HG03520 (cell line): Measurements from ENCODE around the gene TMEM255B.
"Not testable (repeated sequence)": the region's sequence is repeated elsewhere in the genome, so short reads cannot be mapped to it uniquely, and the experiment has no call there.

ENCODE experiments used
- ATAC-seq: cut with Tn5 transposase; IDR thresholded peaks from one replicate; pipeline ENCODE4 v1.9.1; 2021; ENCODE audit warnings: mild to moderate bottlenecking, moderate library complexity; ENCODE audit not compliant: unreplicated experiment

TMEM255B gene

GRCh38 chr13:113734099-113734825, 24.8 kb upstream of the TMEM255B start:
- no peak for ATAC-seq

- ATAC-seq, result no peak
These were observed 24.2 kb upstream of the TMEM255B start for GRCh38 chr13:113734826-113735125.

GRCh38 chr13:113735194-113735593, 23.8 kb upstream of the TMEM255B start:
- ATAC-seq, result no peak

- no peak for ATAC-seq
These were observed 23.3 kb upstream of the TMEM255B start for GRCh38 chr13:113735750-113736149.

- no peak for ATAC-seq
These were observed 22.7 kb upstream of the TMEM255B start for GRCh38 chr13:113736258-113736731.

GRCh38 chr13:113737803-113738202, 21.2 kb upstream of the TMEM255B start:
- no peak for ATAC-seq

- no peak for ATAC-seq
These were observed 19.3 kb upstream of the TMEM255B start for GRCh38 chr13:113739527-113740285.

- no peak for ATAC-seq
These were observed 18.8 kb upstream of the TMEM255B start for GRCh38 chr13:113740286-113740556.

GRCh38 chr13:113740661-113741060, 18.4 kb upstream of the TMEM255B start:
- ATAC-seq, result no peak

- ATAC-seq, result no peak
These were observed 17.8 kb upstream of the TMEM255B start for GRCh38 chr13:113741191-113741668.

- ATAC-seq, result no peak
These were observed 17.0 kb upstream of the TMEM255B start for GRCh38 chr13:113742000-113742441.

- no peak for ATAC-seq
These were observed 16.4 kb upstream of the TMEM255B start for GRCh38 chr13:113742445-113743120.

GRCh38 chr13:113743366-113744195, 15.4 kb upstream of the TMEM255B start:
- ATAC-seq, result no peak

- ATAC-seq, result no peak
These were observed 14.6 kb upstream of the TMEM255B start for GRCh38 chr13:113744197-113745000.

GRCh38 chr13:113745059-113745458, 14.0 kb upstream of the TMEM255B start:
- ATAC-seq, result no peak

GRCh38 chr13:113745500-113746142, 13.4 kb upstream of the TMEM255B start:
- ATAC-seq, result not testable (repeated sequence)

GRCh38 chr13:113746143-113746525, 12.9 kb upstream of the TMEM255B start:
- ATAC-seq, result no peak

GRCh38 chr13:113746671-113747070, 12.4 kb upstream of the TMEM255B start:
- ATAC-seq, result no peak

- ATAC-seq, result no peak
These were observed 11.7 kb upstream of the TMEM255B start for GRCh38 chr13:113747291-113747833.
